Adrenal gland (tissue), 12 donors: ENCODE results near the gene PLEKHA4. TPM values are rescaled to one million over a fixed set of nuclear protein-coding genes. Genes with fewer than 3 reads are reported as not detected.

Source experiments
- DNase-seq, 7 donors: peaks; one replicate each; pipeline ENCODE4 v3.0.0-alpha.2; 2019 to 2020
- H3K27ac ChIP-seq, 5 donors: fragments of 200-600 bp; sonication (generic) in 4 of 5; 1 replicate in 3 of 5; 2 replicates in 2 of 5; pipeline versions ENCODE4 v1.5.1 to v1.8.0; 2016 to 2020; ENCODE audit warnings: mild to moderate bottlenecking in 1 of 5
- H3K27me3 ChIP-seq: fragments of 200-600 bp; 2 replicates; pipeline ENCODE4 v1.8.0; 2021
- H3K36me3 ChIP-seq, 2 donors: fragments of 200-600 bp; replicated peaks in 1 of 2; 1 replicate in 1 of 2; 2 replicates in 1 of 2; pipeline versions ENCODE4 v1.5.1 to v1.8.0; 2018 to 2022
- H3K4me1 ChIP-seq, 2 donors: fragments of 200-600 bp; replicated peaks in 1 of 2; 1 replicate in 1 of 2; 2 replicates in 1 of 2; pipeline versions ENCODE4 v1.5.1 to v1.8.0; 2018 to 2021
- H3K4me3 ChIP-seq, 4 donors: fragments of 200-600 bp; sonication (generic) in 3 of 4; one replicate each; pipeline ENCODE4 v1.5.1; 2016 to 2018
- H3K9me3 ChIP-seq, 3 donors: fragments of 200-600 bp; sonication (generic) in 1 of 3; replicated peaks in 1 of 3; 1 replicate in 2 of 3; 2 replicates in 1 of 3; pipeline versions ENCODE4 v1.5.1 to v1.8.0; 2016 to 2021
- POLR2A ChIP-seq, 2 donors: fragments of 450-650 bp; IDR thresholded peaks; one replicate each; pipeline ENCODE4 v1.6.1; 2017; ENCODE audit warnings: antibody characterized with exemption in 2 of 2, mild to moderate bottlenecking in 2 of 2, moderate library complexity in 1 of 2
- WGBS, 4 donors: extraction: QIAGEN DNeasy Blood & Tissue Kit in 2 of 4; methylation state at CpG; one replicate each; pipeline versions ENCODE4 v1.1.5 to v1.1.7; 2013 to 2017; 5-methylcytosine and 5-hydroxymethylcytosine counted together
- intact Hi-C, 2 donors: fragments of 100-400 bp; cut with DNase I; formaldehyde crosslinking; loops; one replicate each; pipeline versions ENCODE4 v1.14.1 to v1.15.0; 2022 to 2023
- polyA plus RNA-seq, 3 donors: library from polyadenylated mRNA; stranded (reverse); fragments of 200-250 nt in 2 of 3; fragments of 350-450 nt in 1 of 3; fragmentation: Illumina TruSeq in 1 of 3; extraction: RNeasy Lipid Tissue Mini Kit (QIAGEN cat#74804) in 1 of 3; gene quantifications; one replicate each; pipeline ENCODE4 v1.2.3, GENCODE V29; 2013 to 2014
- total RNA-seq, 9 donors: library from RNA; depleted of rRNA in 4 of 9; stranded (reverse); fragments of >200 nt in 4 of 9; fragments of 120-200 nt in 1 of 9; fragmentation: NEBNext Ultra II Directional in 1 of 9; extraction: Animal tissue kit (Norgen Biotek cat#: 25700) in 1 of 9; gene quantifications; one replicate each; pipeline versions ENCODE4 v1.1.0 to v1.2.4, GENCODE V29; 2013 to 2023
- TF ChIP-seq, protein P1 (sequence below), 6 experiments: fragments of 450-650 bp in 4 of 6; fragments of 200-600 bp in 2 of 6; sonication (generic) in 1 of 6; IDR thresholded peaks; 1 replicate in 5 of 6; 2 replicates in 1 of 6; pipeline versions ENCODE4 v1.5.1 to v1.8.0; 2016 to 2021; ENCODE audit warnings: antibody characterized with exemption in 6 of 6, mild to moderate bottlenecking in 2 of 6, moderate library complexity in 1 of 6
- donor health status: healthy with polysubstance abuse.
- donor health status: Bipolar disorder and iron deficiency.
- donor health status: DM: yes; HTN: yes; CAD: no.
- donor health status: DM: no; HTN: no; CAD: no.
- donor health status: DM: no; HTN: no; CAD: no.
- donor health status: DM: yes; HTN: yes; CAD: no.

Gene PLEKHA4
- total and polyA plus RNA-seq, 12 donors = 4.5 to 74.6 (median 25.4) TPM

DNA sequence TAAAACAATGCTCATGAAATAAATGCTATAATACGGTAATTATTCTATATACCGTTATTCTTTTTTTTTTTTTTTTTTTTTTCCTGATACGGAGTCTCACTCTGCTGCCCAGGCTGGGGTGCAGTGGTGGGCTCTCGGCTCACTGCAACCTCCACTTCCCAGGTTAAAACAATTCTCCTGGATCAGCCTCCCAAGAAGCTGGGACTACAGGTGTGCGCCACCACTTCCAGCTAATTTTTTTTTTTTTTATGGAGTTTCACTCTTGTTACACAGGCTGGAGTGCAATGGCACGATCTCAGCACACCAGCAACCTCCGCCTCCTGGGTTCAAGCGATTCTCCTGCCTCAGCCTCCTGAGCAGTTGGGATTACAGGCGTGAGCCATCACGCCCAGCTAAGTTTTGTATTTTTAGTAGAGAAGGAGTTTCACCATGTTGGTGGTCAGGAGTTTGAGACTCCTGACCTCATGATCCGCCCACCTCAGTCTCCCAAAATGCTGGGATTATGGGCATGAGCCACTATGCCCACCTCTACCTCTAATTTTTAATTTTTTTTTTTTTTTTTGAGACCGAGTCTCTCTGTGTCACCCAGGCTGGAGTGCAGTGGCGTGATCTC is 10.7 kb upstream of the PLEKHA4 start:
- intact Hi-C loops = loop anchor here in 1 of 2 donors (10.0 kb wide), 1 partner anchor 86 kb away; the partner anchor contains the start of gene FTL

DNA sequence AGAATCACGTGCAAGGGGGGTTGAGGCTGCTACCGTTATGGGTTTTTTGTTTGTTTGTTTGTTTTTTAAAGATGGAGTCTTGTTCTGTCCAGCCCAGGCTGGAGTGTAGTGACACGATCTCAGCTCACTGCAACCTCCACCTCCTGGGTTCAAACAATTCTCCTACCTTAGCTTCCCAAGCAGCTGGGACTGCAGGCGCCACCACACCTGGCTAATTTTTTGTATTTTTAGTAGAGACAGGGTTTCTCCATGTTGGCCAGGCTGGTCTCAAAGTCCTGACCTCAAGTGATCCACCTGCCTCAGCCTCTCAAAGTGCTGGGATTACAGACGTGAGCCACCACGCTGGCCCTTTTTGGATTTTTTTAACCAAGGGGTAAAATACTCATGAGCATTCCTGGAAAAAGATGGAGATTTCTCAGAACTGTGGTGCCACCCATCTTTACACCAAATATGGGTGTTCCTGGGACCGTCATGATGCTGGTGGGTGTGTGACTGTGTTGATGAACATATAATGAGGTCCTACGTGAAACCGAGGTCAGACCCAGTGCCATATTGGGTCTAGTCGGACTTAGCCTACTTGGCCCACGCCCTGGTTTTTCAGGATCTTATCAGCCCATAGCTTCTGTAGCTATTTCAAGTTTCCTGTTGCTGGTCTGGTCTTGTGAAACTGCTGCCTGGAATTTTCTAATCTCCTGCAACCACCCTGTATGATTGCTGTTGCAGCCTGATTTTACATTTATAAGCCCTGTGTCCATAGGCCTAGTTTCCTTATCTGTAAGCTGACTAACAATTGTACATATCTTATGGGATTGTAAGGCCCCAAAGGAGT is 10.0 kb upstream of the PLEKHA4 start:
- intact Hi-C loops = loop anchor here in 1 of 2 donors (10.0 kb wide), 1 partner anchor 86 kb away; the partner anchor contains the start of gene FTL
- Histone ChIP-seq H3K27ac (peak overlapping the region in 2 of 5 donors; percentile 58 to 60), H3K27me3 (no peaks in the 10 kb centered on the region), H3K4me1 (peaks cover 31 to 32% of the 10 kb centered on the region in 2 donors), H3K36me3 (peaks cover 0 to 40% of the 10 kb centered on the region in 2 donors), H3K4me3 (no peak overlapping the region), H3K9me3 (no peaks in the 10 kb centered on the region)
- TF ChIP-seq, protein P1, sequence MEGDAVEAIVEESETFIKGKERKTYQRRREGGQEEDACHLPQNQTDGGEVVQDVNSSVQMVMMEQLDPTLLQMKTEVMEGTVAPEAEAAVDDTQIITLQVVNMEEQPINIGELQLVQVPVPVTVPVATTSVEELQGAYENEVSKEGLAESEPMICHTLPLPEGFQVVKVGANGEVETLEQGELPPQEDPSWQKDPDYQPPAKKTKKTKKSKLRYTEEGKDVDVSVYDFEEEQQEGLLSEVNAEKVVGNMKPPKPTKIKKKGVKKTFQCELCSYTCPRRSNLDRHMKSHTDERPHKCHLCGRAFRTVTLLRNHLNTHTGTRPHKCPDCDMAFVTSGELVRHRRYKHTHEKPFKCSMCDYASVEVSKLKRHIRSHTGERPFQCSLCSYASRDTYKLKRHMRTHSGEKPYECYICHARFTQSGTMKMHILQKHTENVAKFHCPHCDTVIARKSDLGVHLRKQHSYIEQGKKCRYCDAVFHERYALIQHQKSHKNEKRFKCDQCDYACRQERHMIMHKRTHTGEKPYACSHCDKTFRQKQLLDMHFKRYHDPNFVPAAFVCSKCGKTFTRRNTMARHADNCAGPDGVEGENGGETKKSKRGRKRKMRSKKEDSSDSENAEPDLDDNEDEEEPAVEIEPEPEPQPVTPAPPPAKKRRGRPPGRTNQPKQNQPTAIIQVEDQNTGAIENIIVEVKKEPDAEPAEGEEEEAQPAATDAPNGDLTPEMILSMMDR (IDR thresholded peaks at IDR 0.05) = no peak
- TF ChIP-seq POLR2A (IDR thresholded peaks at IDR 0.05) = peak; percentile 4 to 8
- peak in 6 of 7 donors; percentile 57 to 77 (median 63) for DNase-seq
- WGBS, 4 donors = 70 to 83% (median 74%) methylated on average over 8 to 11 of the region's 11 CpGs

More for the DNA sequence above, 10.7 kb upstream of the PLEKHA4 start:
- no peak overlapping the region for H3K4me3 ChIP-seq
- H3K27me3 ChIP-seq = no peaks in the 10 kb centered on the region
- peak overlapping the region in 2 of 5 donors; percentile 30 to 60 for H3K27ac ChIP-seq
- no peaks in the 10 kb centered on the region for H3K9me3 ChIP-seq
- TF ChIP-seq, protein P1 (IDR thresholded peaks at IDR 0.05) = no peak
- TF ChIP-seq POLR2A (IDR thresholded peaks at IDR 0.05) = no peak
- 92 to 96% (median 94%) methylated on average over 13 of the region's 13 CpGs for WGBS, 4 donors
- no peak for DNase-seq
- peaks cover 0 to 33% of the 10 kb centered on the region in 2 donors for H3K36me3 ChIP-seq
- peaks cover 24 to 25% of the 10 kb centered on the region in 2 donors for H3K4me1 ChIP-seq

DNA sequence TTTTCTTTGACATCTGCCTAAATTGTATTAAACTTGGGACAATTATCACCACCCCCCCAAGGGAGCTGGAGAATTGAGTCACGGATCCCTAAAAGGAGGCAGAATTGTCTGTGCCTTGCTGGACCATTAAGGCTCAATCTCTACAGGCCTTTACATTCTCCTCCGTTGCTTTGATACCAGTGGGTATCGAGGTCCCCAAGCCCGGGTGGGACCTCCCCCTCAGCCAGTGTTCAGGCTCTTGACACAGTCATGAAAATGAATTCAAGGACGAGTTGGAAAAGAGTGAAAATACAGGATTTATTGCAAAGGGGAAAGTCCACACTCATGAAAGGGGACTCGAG is 9.4 kb upstream of the PLEKHA4 start:
- Histone ChIP-seq H3K9me3 (no peaks in the 10 kb centered on the region), H3K36me3 (peaks cover 0 to 43% of the 10 kb centered on the region in 2 donors), H3K4me3 (no peak overlapping the region), H3K27ac (peak overlapping the region in 2 of 5 donors; percentile 58 to 60), H3K4me1 (peaks cover 34 to 35% of the 10 kb centered on the region in 2 donors), H3K27me3 (no peaks in the 10 kb centered on the region)
- no peak for DNase-seq
- intact Hi-C loops = loop anchor here in 1 of 2 donors (10.0 kb wide), 1 partner anchor 87 kb away; the partner anchor contains the start of gene FTL
- TF ChIP-seq, protein P1 (IDR thresholded peaks at IDR 0.05) = no peak
- TF ChIP-seq POLR2A (IDR thresholded peaks at IDR 0.05) = no peak
- WGBS, 4 donors = 74 to 81% (median 80%) methylated on average over 6 of the region's 6 CpGs
